A549 (cell line): ENCODE data around the gene EIF4G1. TPM values are rescaled to one million over a fixed set of nuclear protein-coding genes. Genes with fewer than 3 reads are reported as not detected.

ENCODE experiments used
- ATAC-seq, 2 experiments: fragments of 200-7000 bp in 1 of 2; fragments of >200 bp in 1 of 2; cut with Nextera tagmentation in 1 of 2; cut with Tn5 transposase in 1 of 2; 3 replicates each; pipeline versions ENCODE4 v1.8.0 to v1.9.1; 2018 to 2020; ENCODE audit warnings: mild to moderate bottlenecking in 1 of 2, moderate library complexity in 1 of 2
- CTCF ChIA-PET: fragments of 300-600 bp; sonication (Branson Sonifier 250); formaldehyde crosslinking; extraction: SDS; loops from one replicate; lab custom pipeline; 2021; ENCODE audit warnings: antibody characterized with exemption, inconsistent platforms; lab: Yijun Ruan, JAX
- POLR2A ChIA-PET: fragments of 350-600 bp; formaldehyde crosslinking; extraction: SDS; loops from one replicate; lab custom pipeline; 2021; ENCODE audit warnings: antibody characterized with exemption, inconsistent platforms; lab: Yijun Ruan, JAX
- DNase-seq, 2 experiments: peaks; one replicate each; pipeline versions ENCODE4 v3.0.0 to v3.0.0-alpha.2; 2011 to 2016; ENCODE audit warnings: low read depth in 1 of 2, low spot score in 1 of 2
- FAIRE-seq: peaks from 2 replicates; lab custom pipeline; 2011; peaks lifted over from hg19 to GRCh38; lab: Jason Lieb, UNC
- H3K27ac ChIP-seq, 2 experiments: fragments of >200 bp; sonication (Bioruptor Twin); formaldehyde crosslinking; 3 replicates each; pipeline ENCODE4 v1.5.1; 2016 to 2017
- H3K4me1 ChIP-seq: fragments of >200 bp; sonication (Bioruptor Twin); formaldehyde crosslinking; 3 replicates; pipeline ENCODE4 v1.6.1; 2016
- H3K4me2 ChIP-seq: fragments of >200 bp; sonication (Bioruptor Twin); formaldehyde crosslinking; 3 replicates; pipeline ENCODE4 v1.6.1; 2016
- H3K4me3 ChIP-seq: fragments of >200 bp; sonication (Bioruptor Twin); formaldehyde crosslinking; 3 replicates; pipeline ENCODE4 v1.5.1; 2016
- H3K9me3 ChIP-seq: fragments of >200 bp; sonication (Bioruptor Twin); formaldehyde crosslinking; 3 replicates; pipeline ENCODE4 v1.6.1; 2016
- CBX2 ChIP-seq: fragments of 200-600 bp; sonication (generic); IDR thresholded peaks from 2 replicates; pipeline ENCODE4 v1.6.1; 2016; ENCODE audit warnings: low read depth, mild to moderate bottlenecking, borderline replicate concordance
- CHD2 ChIP-seq: fragments of 150-350 bp; IDR thresholded peaks from 2 replicates; pipeline ENCODE4 v1.6.1; 2014; ENCODE audit warnings: low read length; ENCODE audit not compliant: partially characterized antibody
- EHMT2 ChIP-seq: fragments of 200-600 bp; sonication (generic); IDR thresholded peaks from 2 replicates; pipeline ENCODE4 v1.6.1; 2016; ENCODE audit warnings: antibody characterized with exemption, low read depth, mild to moderate bottlenecking, moderate library complexity
- HDAC2 ChIP-seq: fragments of 200-600 bp; sonication (generic); IDR thresholded peaks from 2 replicates; pipeline ENCODE4 v1.6.1; 2016
- JUNB ChIP-seq: fragments of >200 bp; sonication (Bioruptor Twin); formaldehyde crosslinking; IDR thresholded peaks from 2 replicates; pipeline ENCODE4 v1.6.1; 2016
- KDM1A ChIP-seq: fragments of 200-600 bp; sonication (generic); IDR thresholded peaks from 2 replicates; pipeline ENCODE4 v1.6.1; 2016; ENCODE audit warnings: low read depth, mild to moderate bottlenecking
- KDM5A ChIP-seq: fragments of 200-600 bp; sonication (generic); IDR thresholded peaks from 2 replicates; pipeline ENCODE4 v1.6.1; 2016; ENCODE audit warnings: antibody characterized with exemption, mild to moderate bottlenecking
- MAFK ChIP-seq: fragments of 450-650 bp; IDR thresholded peaks from 2 replicates; pipeline ENCODE4 v1.6.1; 2014; ENCODE audit not compliant: partially characterized antibody
- TFCP2L1 ChIP-seq: fragments of 250-450 bp; sonication (Bioruptor Pico); IDR thresholded peaks from 2 replicates; pipeline ENCODE4 v1.5.0; 2021; ENCODE audit warnings: mild to moderate bottlenecking
- TP53 ChIP-seq: fragments of 250-450 bp; sonication (Bioruptor Pico); IDR thresholded peaks from 2 replicates; pipeline ENCODE4 v1.5.0; 2021; ENCODE audit warnings: mild to moderate bottlenecking, moderate library complexity
- ZC3H11A ChIP-seq: fragments of 450-650 bp; IDR thresholded peaks from 2 replicates; pipeline ENCODE4 v1.6.1; 2014; ENCODE audit warnings: antibody characterized with exemption, mild to moderate bottlenecking
- WGBS: methylation state at CpG from one replicate; pipeline ENCODE4 v1.1.6; 2017; ENCODE audit errors: missing lambda C conversion rate; 5-methylcytosine and 5-hydroxymethylcytosine counted together
- polyA plus RNA-seq, 4 experiments: library from polyadenylated mRNA; depleted of rRNA in 3 of 4; stranded (reverse); fragments of >200 nt; fragmentation: RNase III in 1 of 4; extraction: RNeasy Plus Mini Kit Qiagen cat#74134 plus additional on column Dnase treatment in 1 of 4; gene quantifications; 2 replicates in 3 of 4; 3 replicates in 1 of 4; pipeline ENCODE4 v1.2.3, GENCODE V29; 2011 to 2017
- TF ChIP-seq, protein P1 (sequence below): fragments of 450-650 bp; IDR thresholded peaks from 2 replicates; pipeline ENCODE4 v1.6.1; 2014; ENCODE audit warnings: antibody characterized with exemption
- TF ChIP-seq, protein P2 (sequence below): fragments of >200 bp; sonication (Bioruptor Twin); formaldehyde crosslinking; IDR thresholded peaks from 3 replicates; pipeline ENCODE4 v1.6.1; 2016

Gene EIF4G1
- polyA plus RNA-seq, 2 of the 4 experiments (the other 2 are of a cell fraction): 152 to 248 TPM

DNA sequence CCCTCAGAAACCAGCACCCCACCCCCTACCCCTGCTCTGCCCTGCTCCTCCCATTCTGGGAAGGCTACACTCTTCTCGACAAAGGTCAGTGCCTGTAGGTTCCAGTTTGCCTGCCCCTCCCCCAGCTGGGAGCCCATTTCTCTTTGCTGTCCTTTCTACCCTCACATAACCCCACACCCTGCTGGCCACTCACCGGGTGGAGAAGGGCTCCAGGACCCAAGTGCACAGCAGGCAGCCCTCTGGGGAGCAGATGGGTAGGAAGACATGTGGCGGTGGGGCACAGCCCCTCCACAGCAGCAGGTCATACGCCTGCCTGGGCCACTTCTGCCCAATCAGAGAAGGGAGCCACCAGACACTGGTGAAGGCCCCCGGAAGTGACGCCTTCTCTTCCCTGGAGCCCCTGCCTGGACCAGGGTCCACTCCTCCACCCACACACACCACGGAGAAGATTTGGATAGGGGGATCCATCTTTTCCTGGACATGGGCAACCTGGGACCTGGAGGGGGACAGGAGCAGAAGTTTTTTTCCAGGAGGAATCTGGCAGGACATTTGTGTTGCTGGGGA, 63.6 kb downstream of the EIF4G1 start, which contains the start of gene THPO:
THPO (minus strand) TSS at position 326 of the 564 bp plus-strand sequence. CDS start 1,948 bp downstream, outside the sequence.
- ATAC-seq: no peak; a peak in 1 of 6 replicates
- POLR2A ChIA-PET: no interaction called here
- CTCF ChIA-PET: interaction anchor here (0.6 to 13.6 kb wide), 6 partner anchors 10 to 163 kb away, joined by 3 to 171 read pairs (median 3); no protein-coding TSS in a partner anchor

DNA sequence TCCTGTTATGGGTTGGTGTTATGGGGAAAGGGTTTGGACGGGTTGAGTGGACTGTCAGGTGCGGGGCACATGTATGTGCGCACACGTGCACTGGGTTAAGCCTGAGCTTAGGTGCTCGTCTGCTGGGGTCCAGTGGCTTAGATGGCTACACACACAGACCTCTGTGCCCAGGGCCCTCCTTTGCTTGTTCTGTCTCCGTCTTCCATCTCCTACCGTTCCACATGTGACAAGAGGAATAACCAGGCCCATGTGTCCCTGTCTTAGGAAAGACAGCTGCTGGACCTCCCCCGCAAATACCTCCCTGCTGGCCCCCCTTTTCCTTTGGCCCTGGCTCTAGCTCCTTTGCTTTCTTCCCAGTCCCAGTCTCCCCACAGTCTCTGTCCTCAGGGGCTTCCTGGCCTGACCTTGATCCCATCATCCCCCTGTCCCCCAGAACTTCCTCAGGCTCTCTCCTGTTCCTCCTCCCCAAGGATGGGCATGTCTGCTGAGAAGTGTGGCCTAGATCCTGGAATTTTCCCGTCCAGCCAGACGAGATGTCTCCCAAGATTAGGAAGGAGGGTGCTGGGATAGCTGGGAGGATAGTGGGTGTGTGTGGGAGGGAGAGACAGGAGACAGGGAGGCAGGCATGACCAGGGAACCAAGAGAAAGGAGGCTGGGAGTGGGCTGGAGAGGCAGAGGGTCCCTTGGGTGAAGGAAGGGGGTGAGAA, 64.4 kb downstream of the EIF4G1 start:
- H3K9me3 ChIP-seq: no peaks in the 10 kb centered on the region
- H3K4me3 ChIP-seq: no peak overlapping the region
- TF ChIP-seq TP53 (CRISPR knock-in tag): no peak
- no peak for TF ChIP-seq JUNB
- TF ChIP-seq TFCP2L1: no peak
- TF ChIP-seq KDM5A: no peak
- 83% methylated on average over 10 of the region's 10 CpGs for WGBS
- ATAC-seq: no peak; a peak in 1 of 6 replicates
- ChIA-PET CTCF (interaction anchor here (0.9 to 13.6 kb wide), 4 partner anchors 11 to 162 kb away, joined by 3 to 171 read pairs (median 4); no protein-coding TSS in a partner anchor), POLR2A (no interaction called here)
- FAIRE-seq: no peak
- DNase-seq: no peak
- H3K4me2 ChIP-seq: no peak overlapping the region
- 0 out of 3 replicates have a peak, but pooled peaks cover 4% of the 10 kb centered on the region for H3K4me1 ChIP-seq
- H3K27ac ChIP-seq: no peak overlapping the region

More for the DNA sequence above, 63.6 kb downstream of the EIF4G1 start, which contains the start of gene THPO:
- Histone ChIP-seq H3K9me3 (no peaks in the 10 kb centered on the region), H3K4me1 (0 out of 3 replicates have a peak, but pooled peaks cover 4% of the 10 kb centered on the region), H3K4me3 (no peak within 1 kb of the TSS), H3K27ac (no peak within 1 kb of the TSS), H3K4me2 (no peak within 1 kb of the TSS)
- 36% methylated on average over 3 of the region's 7 CpGs for WGBS
- DNase-seq (no peak), FAIRE-seq (no peak)
- no peak for TF ChIP-seq HDAC2
- TF ChIP-seq, all 56 proteins: peak for 0

DNA sequence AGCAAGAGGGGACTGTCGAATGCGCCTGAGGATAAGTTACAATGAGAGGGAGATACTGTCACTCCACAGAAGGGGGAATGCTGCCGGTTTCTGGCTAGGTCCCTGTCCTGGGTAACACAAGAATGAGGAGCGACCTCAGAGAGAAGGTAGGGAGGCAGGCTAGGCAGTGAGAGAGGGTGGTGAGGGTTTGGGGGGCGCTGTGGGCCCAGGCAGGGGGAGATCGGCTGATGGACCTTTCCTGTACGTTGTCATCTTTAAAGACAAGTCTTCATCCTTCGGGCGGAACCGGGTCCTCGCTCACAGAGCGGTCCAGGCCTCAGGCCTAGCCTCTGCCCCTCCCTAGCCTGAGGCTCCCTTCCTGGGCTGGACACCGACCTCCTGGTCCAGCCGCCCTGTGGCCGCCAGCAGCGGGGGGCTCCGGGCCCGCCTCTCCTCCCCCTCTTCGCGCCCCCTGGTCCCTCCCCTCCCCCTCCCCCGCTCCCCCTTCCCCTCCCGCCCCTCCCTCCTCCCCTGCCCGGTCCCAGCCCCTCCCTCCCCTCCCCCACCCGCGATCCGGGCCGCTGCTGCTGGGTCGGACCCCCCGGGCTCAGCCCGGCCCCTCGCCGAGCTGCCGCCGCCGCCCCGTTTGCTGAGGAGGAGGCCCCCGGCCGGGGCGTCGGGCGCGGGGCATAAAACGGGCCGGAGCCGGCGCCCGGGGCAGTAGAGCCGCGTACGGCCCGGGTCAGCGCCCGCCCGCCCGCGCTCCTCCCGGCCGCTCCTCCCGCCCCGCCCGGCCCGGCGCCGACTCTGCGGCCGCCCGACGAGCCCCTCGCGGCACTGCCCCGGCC, 65.2 kb downstream of the EIF4G1 start, which contains the start of gene CHRD:
CHRD (plus strand) TSS at position 697 of the 827 bp plus-strand sequence. CDS start 265 bp downstream, outside the sequence.
- no peak for DNase-seq
- no peak for FAIRE-seq
- Histone ChIP-seq H3K4me1 (0 out of 3 replicates have a peak, but pooled peaks cover 4% of the 10 kb centered on the region), H3K4me3 (peak within 1 kb of the TSS; percentile 70), H3K4me2 (peak within 1 kb of the TSS; percentile 100), H3K9me3 (no peaks in the 10 kb centered on the region), H3K27ac (peak within 1 kb of the TSS; percentile 63 to 84; a peak in 5 of 6 replicates)
- ChIA-PET CTCF (interaction anchor here (0.9 to 1.0 kb wide), 2 partner anchors 11 to 134 kb away, joined by 3 to 5 read pairs; no protein-coding TSS in a partner anchor), POLR2A (no interaction called here)
- peak; percentile 4 to 23; a peak in 1 of 6 replicates for ATAC-seq
- WGBS: 77% methylated on average over 18 of the region's 71 CpGs
- TF ChIP-seq MAFK (no peak), CBX2 (no peak), CHD2 (no peak), EHMT2 (no peak), KDM1A (no peak), ZC3H11A (no peak)
- TF ChIP-seq, protein P1, sequence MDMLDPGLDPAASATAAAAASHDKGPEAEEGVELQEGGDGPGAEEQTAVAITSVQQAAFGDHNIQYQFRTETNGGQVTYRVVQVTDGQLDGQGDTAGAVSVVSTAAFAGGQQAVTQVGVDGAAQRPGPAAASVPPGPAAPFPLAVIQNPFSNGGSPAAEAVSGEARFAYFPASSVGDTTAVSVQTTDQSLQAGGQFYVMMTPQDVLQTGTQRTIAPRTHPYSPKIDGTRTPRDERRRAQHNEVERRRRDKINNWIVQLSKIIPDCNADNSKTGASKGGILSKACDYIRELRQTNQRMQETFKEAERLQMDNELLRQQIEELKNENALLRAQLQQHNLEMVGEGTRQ: no peak
- TF ChIP-seq, protein P2, sequence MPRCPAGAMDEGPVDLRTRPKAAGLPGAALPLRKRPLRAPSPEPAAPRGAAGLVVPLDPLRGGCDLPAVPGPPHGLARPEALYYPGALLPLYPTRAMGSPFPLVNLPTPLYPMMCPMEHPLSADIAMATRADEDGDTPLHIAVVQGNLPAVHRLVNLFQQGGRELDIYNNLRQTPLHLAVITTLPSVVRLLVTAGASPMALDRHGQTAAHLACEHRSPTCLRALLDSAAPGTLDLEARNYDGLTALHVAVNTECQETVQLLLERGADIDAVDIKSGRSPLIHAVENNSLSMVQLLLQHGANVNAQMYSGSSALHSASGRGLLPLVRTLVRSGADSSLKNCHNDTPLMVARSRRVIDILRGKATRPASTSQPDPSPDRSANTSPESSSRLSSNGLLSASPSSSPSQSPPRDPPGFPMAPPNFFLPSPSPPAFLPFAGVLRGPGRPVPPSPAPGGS: no peak
